CD4-positive, alpha-beta T cell treated with Interleukin-17A for 4 hours (primary cell): ENCODE data around the gene AGBL4.
"Not testable (repeated sequence)": the region's sequence is repeated elsewhere in the genome, so short reads cannot be mapped to it uniquely, and the experiment has no call there.

Experiments used
- DNase-seq: peaks from one replicate; pipeline ENCODE4 v3.0.0-alpha.2; 2020; ENCODE audit warnings: mixed read lengths

Gene AGBL4

GRCh38 chr1:50023292-50024159, at the start of gene AGBL4:
AGBL4 (minus strand) TSS chr1:50023954.
- DNase-seq = peak; percentile 4

- no peak for DNase-seq
These were observed 43.1 kb upstream of the AGBL4 start for GRCh38 chr1:50066806-50067205.

GRCh38 chr1:50060279-50060678, 36.5 kb upstream of the AGBL4 start:
- no peak for DNase-seq

- no peak for DNase-seq
These were observed 25.0 kb upstream of the AGBL4 start for GRCh38 chr1:50048791-50049190.

- DNase-seq = no peak
These were observed 24.4 kb upstream of the AGBL4 start for GRCh38 chr1:50047916-50048694.

DNA sequence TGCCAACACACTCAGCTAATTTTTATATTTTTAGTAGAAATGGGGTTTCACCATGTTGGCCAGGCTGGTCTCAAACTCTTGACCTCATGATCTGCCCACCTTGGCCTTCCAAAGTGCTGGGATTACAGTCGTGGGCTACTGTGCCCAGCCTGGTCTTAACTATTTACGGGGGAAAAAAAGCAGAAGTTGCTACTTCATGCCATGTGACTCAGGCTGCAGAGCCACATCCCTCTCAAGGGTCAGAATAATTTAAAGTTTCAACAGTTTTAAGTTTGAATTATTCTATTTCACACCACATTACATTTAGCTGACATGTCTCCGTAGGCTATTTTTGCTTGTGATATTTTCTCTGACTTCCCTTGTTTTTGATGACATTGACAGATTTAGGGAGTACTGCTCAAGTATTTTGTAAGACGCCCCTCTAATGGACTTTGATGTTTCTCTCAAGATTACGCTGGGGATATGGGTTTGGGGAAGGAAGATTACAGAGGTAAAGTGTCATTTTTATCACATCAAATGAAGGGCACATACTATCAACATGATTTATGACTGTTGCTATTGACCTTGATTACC, 14.6 kb upstream of the AGBL4 start:
- no peak for DNase-seq

- DNase-seq = no peak
These were observed 4.0 kb upstream of the AGBL4 start for GRCh38 chr1:50027794-50028193.

DNA sequence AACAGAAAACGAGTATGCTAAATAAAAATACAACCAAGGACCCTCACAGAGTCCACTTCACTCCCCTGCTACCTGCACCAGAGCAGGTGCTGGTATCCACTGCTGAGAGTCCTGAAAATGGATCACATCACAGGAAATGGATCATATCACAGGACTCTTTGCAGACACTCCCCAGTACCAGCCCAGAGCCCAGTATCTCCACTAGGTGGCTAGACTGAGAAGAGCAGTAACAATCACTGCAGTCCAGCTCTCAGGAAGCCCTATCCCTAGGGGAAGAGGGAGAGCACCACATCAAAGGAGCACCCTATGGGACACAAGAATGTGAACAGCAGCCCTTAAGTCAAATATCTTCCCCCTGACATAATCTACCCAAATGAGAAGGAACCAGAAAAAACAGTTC, 28.0 kb downstream of the AGBL4 start:
- no peak for DNase-seq

- DNase-seq = no peak
These were observed 52.7 kb downstream of the AGBL4 start for GRCh38 chr1:49971088-49971487.

DNA sequence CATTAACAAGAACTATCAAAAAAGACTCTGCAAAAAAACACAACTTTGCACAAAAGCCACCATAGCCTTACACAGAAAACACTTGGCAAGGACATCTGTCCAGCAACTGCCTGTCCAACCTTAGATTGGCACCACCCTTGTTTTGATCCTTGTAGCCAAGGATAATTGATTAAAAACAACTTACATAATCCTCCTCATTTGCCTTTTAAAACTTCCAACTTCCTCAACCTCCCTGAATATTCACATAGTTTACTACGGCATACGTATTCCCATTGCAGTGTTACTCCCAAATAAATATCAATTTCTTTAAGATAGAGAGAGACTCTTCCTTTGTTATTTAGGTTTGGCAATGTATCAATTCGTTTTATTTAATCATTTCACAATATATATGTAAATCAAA, 72.4 kb downstream of the AGBL4 start:
- DNase-seq = no peak

DNA sequence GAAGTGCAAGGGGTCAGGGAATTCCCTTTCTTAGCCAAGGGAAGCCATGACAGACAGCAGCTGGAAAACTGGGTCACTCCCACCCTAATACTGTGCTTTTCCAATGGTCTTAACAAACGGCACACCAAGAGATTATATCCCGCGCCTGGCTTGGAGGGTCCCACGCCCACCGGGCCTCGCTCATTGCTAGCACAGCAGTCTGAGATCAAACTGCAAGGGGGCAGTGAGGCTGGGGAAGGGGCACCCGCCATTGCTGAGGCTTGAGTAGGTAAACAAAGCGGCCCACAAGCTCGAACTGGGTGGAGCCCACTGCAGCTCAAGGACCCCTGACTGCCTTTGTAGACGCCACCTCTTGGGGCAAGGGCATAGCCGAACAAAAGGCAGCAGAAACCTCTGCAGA, 108.5 kb downstream of the AGBL4 start:
- not testable (repeated sequence) for DNase-seq

GRCh38 chr1:49906365-49906764, 117.4 kb downstream of the AGBL4 start:
- DNase-seq = no peak

DNA sequence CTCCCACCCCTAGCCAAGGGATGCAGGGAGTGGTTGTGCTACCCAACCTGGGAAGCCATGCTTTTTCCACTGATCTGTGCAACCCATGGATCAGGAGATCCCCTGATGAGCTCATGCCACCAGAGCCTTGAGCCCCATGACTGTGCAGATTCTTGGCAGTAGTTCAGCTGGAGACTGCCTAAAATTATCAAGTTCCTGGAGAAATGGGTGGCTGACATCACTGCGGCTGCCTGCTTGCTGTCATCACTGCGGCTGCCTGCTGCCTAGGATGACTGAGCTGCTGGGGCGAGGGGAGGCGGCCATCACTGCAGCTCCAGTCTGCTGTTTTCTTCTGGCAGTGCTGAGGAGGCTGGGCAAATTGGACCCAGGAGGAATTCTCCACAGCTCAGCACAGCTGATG, 159.2 kb downstream of the AGBL4 start:
- no peak for DNase-seq

- no peak for DNase-seq
These were observed 169.0 kb downstream of the AGBL4 start for GRCh38 chr1:49854741-49855140.

- DNase-seq = no peak
These were observed 181.2 kb downstream of the AGBL4 start for GRCh38 chr1:49842596-49842995.

- no peak for DNase-seq
These were observed 182.0 kb downstream of the AGBL4 start for GRCh38 chr1:49841767-49842166.

GRCh38 chr1:49824261-49824660, 199.5 kb downstream of the AGBL4 start:
- no peak for DNase-seq

GRCh38 chr1:49817681-49818080, 206.1 kb downstream of the AGBL4 start:
- DNase-seq = no peak

DNA sequence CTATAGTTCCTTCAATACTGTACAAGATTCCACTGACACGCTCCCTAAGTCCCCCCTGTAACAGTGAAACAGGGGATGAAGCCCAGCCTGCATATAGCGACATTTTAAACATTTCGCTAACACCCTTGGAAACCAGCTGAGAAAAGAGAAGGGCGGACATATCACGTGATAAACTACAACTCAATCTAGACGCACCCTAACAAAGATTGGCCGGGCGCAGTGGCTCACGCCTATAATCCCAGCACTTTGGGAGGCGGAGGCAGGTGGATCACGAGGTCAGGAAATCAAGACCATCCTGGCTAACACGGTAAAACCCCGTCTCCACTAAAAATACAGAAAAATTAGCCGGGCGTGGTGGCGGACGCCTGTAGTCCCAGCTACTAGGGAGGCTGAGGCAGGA, 236.7 kb downstream of the AGBL4 start:
- DNase-seq = not testable (repeated sequence)

GRCh38 chr1:49765034-49765433, 258.7 kb downstream of the AGBL4 start:
- DNase-seq = no peak

GRCh38 chr1:49738118-49738517, 285.6 kb downstream of the AGBL4 start:
- DNase-seq = not testable (repeated sequence)

DNA sequence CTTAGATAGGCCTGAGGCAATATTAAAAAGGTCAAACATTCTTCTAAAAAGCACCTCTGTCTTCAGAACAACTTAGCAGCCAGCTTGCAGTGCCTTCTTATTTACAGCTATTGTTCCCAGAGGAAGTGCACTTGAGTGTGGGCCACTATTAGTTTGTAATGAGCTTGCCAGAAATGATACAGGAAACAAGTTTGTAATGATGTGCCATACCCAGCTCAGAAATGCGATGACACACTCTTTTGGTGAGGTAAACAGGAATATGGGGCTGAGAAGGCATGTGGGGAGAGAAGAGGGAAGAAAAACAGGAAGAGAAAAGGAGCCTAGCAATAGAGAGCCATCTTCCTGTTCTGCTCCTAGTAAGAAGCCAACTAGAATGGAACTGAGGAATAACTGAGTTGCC, 295.4 kb downstream of the AGBL4 start:
- DNase-seq = no peak

DNA sequence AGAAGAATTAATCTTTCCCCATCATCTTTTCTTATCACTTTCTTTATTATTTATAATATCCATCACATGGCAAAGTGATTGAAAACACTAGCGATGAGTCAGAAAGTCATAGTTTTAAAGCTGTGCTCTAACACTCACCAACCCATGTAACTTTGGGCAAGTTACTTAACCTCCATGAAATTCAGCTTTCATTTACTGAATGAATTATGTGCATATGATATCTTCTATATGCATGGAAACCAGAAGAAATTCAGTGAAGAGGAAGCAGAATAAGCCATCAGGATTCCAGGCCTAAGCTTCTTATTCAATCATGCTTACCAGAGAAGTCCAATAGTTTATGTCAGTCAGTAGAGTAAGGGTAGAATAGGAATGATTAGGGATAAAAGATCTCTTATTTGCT, 300.1 kb downstream of the AGBL4 start:
- no peak for DNase-seq
